H54 (cell line): ENCODE results near the gene ATRN.

Experiments
- DNase-seq: peaks from one replicate; pipeline ENCODE4 v3.0.0; 2011; ENCODE audit warnings: low spot score, mixed read lengths; ENCODE audit not compliant: insufficient read length
- FAIRE-seq: peaks from 3 replicates; lab custom pipeline; 2011; peaks lifted over from hg19 to GRCh38; lab: Jason Lieb, UNC
- POLR2A ChIP-seq: IDR thresholded peaks from 2 replicates; pipeline ENCODE4 v1.6.1; 2011; ENCODE audit warnings: low read depth, mild to moderate bottlenecking, low read length

Gene ATRN

GRCh38 chr20:3551681-3552434 is 81.0 kb downstream of the ATRN start:
- FAIRE-seq (no peak), DNase-seq (no peak)
- TF ChIP-seq POLR2A = no peak

DNA sequence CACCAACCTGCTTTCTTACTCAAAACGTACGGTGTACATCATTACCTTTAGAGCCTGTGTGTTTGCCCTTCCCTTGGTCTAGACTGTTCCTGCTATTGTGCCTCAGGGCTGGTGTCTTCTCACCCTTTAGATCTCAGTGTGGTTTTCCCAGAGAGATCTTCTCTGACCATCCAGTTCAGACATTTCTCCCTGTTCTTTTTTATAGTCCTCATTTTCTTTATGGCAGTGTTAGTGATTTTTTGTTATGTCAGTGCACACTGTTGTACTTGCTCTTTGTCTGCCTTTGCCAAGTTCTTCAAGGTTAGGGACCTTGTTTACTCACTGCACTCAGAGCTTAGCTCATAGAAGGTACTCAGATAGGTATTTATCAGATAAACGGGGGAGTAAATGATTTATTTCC is 82.8 kb downstream of the ATRN start:
- no peak for FAIRE-seq
- no peak for DNase-seq

GRCh38 chr20:3557237-3557785 is 86.5 kb downstream of the ATRN start:
- TF ChIP-seq POLR2A = no peak
- FAIRE-seq = no peak
- no peak for DNase-seq

More for the DNA sequence above, 82.8 kb downstream of the ATRN start:
- TF ChIP-seq POLR2A = no peak

DNA sequence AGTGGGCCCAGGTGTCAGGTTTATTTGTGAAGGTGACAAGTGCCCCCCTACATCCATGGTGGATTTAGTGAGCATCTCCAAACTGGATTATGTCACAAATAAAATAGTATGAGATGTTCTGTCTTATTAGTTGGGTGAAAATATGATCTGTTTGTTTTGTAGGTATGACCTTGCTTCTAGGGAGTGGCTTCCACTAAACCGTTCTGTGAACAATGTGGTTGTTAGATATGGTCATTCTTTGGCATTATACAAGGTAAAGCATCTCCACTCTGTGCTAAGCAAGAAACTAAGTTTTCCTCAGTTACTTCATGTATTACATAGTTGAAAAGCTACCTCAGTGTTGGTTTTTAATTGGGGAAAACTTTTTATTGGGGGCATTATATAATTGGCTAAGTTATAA is 88.4 kb downstream of the ATRN start:
- FAIRE-seq (no peak), DNase-seq (no peak)
- no peak for TF ChIP-seq POLR2A

DNA sequence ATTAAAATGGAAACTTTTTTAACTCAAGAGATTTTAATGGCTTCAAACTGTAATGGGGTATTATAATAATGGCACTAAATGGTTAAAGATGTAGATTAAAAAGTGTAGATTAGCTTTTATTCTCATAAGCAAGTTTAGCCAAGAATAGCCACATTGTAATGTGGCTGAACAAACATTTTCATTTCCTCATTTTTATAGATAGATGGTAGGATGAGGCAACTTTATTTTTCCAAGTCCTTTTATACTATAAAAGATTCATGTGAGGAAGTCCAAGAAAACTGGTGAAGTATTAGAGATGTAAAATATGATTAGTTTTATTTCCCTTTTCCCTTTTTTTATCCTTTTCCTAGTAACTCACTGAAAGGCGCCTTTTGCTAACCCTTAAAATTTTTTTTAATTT is 88.8 kb downstream of the ATRN start:
- no peak for TF ChIP-seq POLR2A
- DNase-seq (no peak), FAIRE-seq (no peak)

- TF ChIP-seq POLR2A = no peak
- FAIRE-seq (no peak), DNase-seq (no peak)
Measured at GRCh38 chr20:3560162-3560561, 89.3 kb downstream of the ATRN start.

DNA sequence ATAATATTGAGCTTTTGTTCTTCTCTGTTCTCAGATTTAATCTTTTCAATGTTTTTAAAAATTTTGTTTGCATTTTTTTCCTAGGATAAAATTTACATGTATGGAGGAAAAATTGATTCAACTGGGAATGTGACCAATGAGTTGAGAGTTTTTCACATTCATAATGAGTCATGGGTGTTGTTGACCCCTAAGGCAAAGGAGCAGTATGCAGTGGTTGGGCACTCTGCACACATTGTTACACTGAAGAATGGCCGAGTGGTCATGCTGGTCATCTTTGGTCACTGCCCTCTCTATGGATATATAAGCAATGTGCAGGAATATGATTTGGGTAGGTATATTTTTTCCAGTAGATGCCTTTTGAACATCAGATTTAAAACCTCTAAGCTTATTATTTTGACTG is 89.8 kb downstream of the ATRN start:
- TF ChIP-seq POLR2A = no peak
- DNase-seq = no peak
- FAIRE-seq = peak; percentile 50

DNA sequence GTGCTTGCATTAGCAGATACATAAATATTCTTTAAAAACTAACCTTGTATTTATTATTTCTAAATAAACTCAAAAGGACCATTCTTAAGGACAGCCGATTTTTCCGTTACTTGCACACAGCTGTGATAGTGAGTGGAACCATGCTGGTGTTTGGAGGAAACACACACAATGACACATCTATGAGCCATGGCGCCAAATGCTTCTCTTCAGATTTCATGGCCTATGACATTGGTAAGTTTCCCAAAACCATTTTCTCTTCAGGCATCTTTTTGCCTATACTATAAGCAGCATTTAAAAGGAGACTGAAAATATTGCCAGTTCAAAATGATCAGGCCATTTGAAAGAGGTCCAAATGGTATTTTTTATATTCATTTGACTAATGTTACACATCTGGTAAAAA is 92.3 kb downstream of the ATRN start:
- no peak for FAIRE-seq
- DNase-seq = no peak
- no peak for TF ChIP-seq POLR2A

DNA sequence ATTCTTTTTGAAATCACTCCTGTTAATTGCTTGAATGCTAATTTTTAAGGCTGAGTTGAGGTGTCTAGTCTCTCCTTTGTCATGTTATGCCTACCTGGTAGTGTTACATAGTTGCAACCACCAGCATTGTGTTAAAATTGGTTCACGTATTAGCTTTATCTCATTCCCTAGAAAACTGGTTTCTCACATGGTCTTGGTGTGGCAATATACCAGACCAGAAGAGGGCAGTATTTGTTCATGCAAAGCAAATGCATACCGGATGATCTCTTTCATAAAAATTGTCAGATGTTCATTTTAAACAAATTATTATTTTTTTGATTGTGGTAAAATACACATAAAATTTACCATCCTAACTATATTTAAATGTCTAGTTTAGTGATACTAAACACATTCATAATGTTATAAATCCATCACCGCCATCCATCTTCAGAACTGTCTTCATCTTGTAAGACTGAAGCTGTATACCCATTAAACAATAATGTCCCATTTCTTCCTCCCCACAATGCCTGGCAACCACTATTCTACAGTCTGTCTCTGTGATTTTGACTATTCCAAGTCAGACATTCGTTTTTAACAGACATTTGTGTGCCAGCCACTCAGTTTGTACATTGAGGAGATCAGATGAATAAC is 92.8 kb downstream of the ATRN start:
- TF ChIP-seq POLR2A = no peak
- FAIRE-seq (peak; percentile 86), DNase-seq (no peak)

GRCh38 chr20:3565851-3566250 is 95.0 kb downstream of the ATRN start:
- TF ChIP-seq POLR2A = no peak
- no peak for FAIRE-seq
- no peak for DNase-seq

- FAIRE-seq = no peak
- no peak for TF ChIP-seq POLR2A
- DNase-seq = no peak
Measured at GRCh38 chr20:3572151-3572550, 101.3 kb downstream of the ATRN start.

GRCh38 chr20:3576363-3576762 is 105.5 kb downstream of the ATRN start:
- DNase-seq = no peak
- TF ChIP-seq POLR2A = no peak
- no peak for FAIRE-seq

- FAIRE-seq (no peak), DNase-seq (no peak)
- TF ChIP-seq POLR2A = no peak
Measured at GRCh38 chr20:3577366-3577765, 106.5 kb downstream of the ATRN start.

- FAIRE-seq (no peak), DNase-seq (no peak)
- TF ChIP-seq POLR2A = no peak
Measured at GRCh38 chr20:3580412-3580811, 109.6 kb downstream of the ATRN start.

DNA sequence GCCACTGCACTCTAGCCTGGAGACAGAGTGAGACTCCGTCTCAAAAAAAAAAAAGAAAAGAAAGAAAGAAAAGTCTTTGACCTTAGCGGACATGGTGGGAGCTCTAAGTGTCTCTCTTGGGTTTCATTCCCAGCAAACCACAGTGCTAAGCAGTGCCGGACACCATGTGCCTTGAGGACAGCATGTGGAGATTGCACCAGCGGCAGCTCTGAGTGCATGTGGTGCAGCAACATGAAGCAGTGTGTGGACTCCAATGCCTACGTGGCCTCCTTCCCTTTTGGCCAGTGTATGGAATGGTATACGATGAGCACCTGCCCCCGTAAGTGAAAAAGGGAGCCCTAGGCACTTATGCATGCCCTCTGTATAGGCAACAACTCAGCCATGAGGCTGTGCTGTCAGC is 112.9 kb downstream of the ATRN start:
- no peak for FAIRE-seq
- no peak for DNase-seq
- TF ChIP-seq POLR2A = no peak
